Hematopoietic multipotent progenitor cell treated with erythropoietin and hydrocortisone succinate and interleukin-3 and kit ligand, for 8 days (in vitro differentiated cells): ENCODE results near the gene NR6A1.
A peak's percentile ranks its signal among the peaks of the same experiment; 100 is the strongest.

ENCODE experiments used
- DNase-seq: peaks from one replicate; pipeline ENCODE4 v3.0.0-alpha.2; 2015

The NR6A1 gene

GRCh38 chr9:124771021-124771866, at the start of gene NR6A1:
NR6A1 (minus strand) TSS chr9:124771311.
- peak; percentile 97 for DNase-seq

- DNase-seq: peak; percentile 16
These were observed 47.5 kb upstream of the NR6A1 start for GRCh38 chr9:124818431-124819281.

GRCh38 chr9:124815601-124816000, 44.5 kb upstream of the NR6A1 start:
- no peak for DNase-seq

GRCh38 chr9:124814164-124814535, 43.0 kb upstream of the NR6A1 start:
- no peak for DNase-seq

- DNase-seq: no peak
These were observed 42.5 kb upstream of the NR6A1 start for GRCh38 chr9:124813501-124814163.

- DNase-seq: no peak
These were observed 41.9 kb upstream of the NR6A1 start for GRCh38 chr9:124813041-124813440.

- DNase-seq: no peak
These were observed 41.3 kb upstream of the NR6A1 start for GRCh38 chr9:124812441-124812876.

- no peak for DNase-seq
These were observed 39.7 kb upstream of the NR6A1 start for GRCh38 chr9:124810663-124811355.

GRCh38 chr9:124809741-124810500, 38.8 kb upstream of the NR6A1 start:
- DNase-seq: no peak

- no peak for DNase-seq
These were observed 38.1 kb upstream of the NR6A1 start for GRCh38 chr9:124809211-124809610.

- DNase-seq: no peak
These were observed 37.3 kb upstream of the NR6A1 start for GRCh38 chr9:124808246-124808956.

GRCh38 chr9:124805186-124805585, 34.1 kb upstream of the NR6A1 start:
- DNase-seq: no peak

- no peak for DNase-seq
These were observed 32.8 kb upstream of the NR6A1 start for GRCh38 chr9:124803911-124804310.

- no peak for DNase-seq
These were observed 31.3 kb upstream of the NR6A1 start for GRCh38 chr9:124802426-124802825.

- DNase-seq: no peak
These were observed 30.2 kb upstream of the NR6A1 start for GRCh38 chr9:124801356-124801755.

GRCh38 chr9:124800306-124801259, 29.5 kb upstream of the NR6A1 start:
- no peak for DNase-seq

GRCh38 chr9:124799274-124800006, 28.3 kb upstream of the NR6A1 start:
- no peak for DNase-seq

GRCh38 chr9:124797343-124798103, 26.4 kb upstream of the NR6A1 start:
- DNase-seq: no peak
